Hepatocyte (in vitro differentiated cells): ENCODE data around the gene ZNF317. TPM values are rescaled to one million over a fixed set of nuclear protein-coding genes. Genes with fewer than 3 reads are reported as not detected.
"Not testable (repeated sequence)": the region's sequence is repeated elsewhere in the genome, so short reads cannot be mapped to it uniquely, and the experiment has no call there.

Source experiments
- DNase-seq: peaks from one replicate; pipeline ENCODE4 v3.0.0-alpha.2; 2016; ENCODE audit warnings: low spot score
- H2AFZ ChIP-seq: fragments of 200-600 bp; sonication (generic); 2 replicates; pipeline ENCODE4 v1.6.0; 2016; ENCODE audit warnings: antibody characterized with exemption, mild to moderate bottlenecking
- H3K27ac ChIP-seq: fragments of 200-600 bp; sonication (generic); 2 replicates; pipeline ENCODE4 v1.5.1; 2016; ENCODE audit warnings: mild to moderate bottlenecking
- H3K27me3 ChIP-seq: fragments of 200-600 bp; sonication (generic); 2 replicates; pipeline ENCODE4 v1.6.1; 2016
- H3K36me3 ChIP-seq: fragments of 200-600 bp; sonication (generic); replicated peaks from 2 replicates; pipeline ENCODE4 v1.5.1; 2016; ENCODE audit warnings: low read depth; ENCODE audit not compliant: insufficient read depth
- H3K4me1 ChIP-seq: fragments of 200-600 bp; sonication (generic); 2 replicates; pipeline ENCODE4 v1.5.1; 2016; ENCODE audit warnings: mild to moderate bottlenecking, moderate library complexity; ENCODE audit not compliant: insufficient read depth
- H3K4me2 ChIP-seq: fragments of 200-600 bp; sonication (generic); 2 replicates; pipeline ENCODE4 v1.6.0; 2016
- H3K4me3 ChIP-seq: fragments of 200-600 bp; sonication (generic); 2 replicates; pipeline ENCODE4 v1.5.1; 2016; ENCODE audit warnings: mild to moderate bottlenecking
- H3K79me2 ChIP-seq: fragments of 200-600 bp; sonication (generic); 2 replicates; pipeline ENCODE4 v1.6.0; 2017; ENCODE audit warnings: mild to moderate bottlenecking
- H3K9me2 ChIP-seq: fragments of 200-600 bp; sonication (generic); replicated peaks from 2 replicates; pipeline ENCODE4 v1.6.0; 2017; ENCODE audit warnings: mild to moderate bottlenecking; ENCODE audit not compliant: insufficient read depth
- H3K9me3 ChIP-seq: fragments of 200-600 bp; sonication (generic); 2 replicates; pipeline ENCODE4 v1.5.1; 2016; ENCODE audit warnings: low read depth, mild to moderate bottlenecking
- H4K20me1 ChIP-seq: fragments of 200-600 bp; sonication (generic); 2 replicates; pipeline ENCODE4 v1.6.0; 2016; ENCODE audit warnings: mild to moderate bottlenecking; ENCODE audit not compliant: insufficient read depth, poor library complexity, severe bottlenecking
- EZH2 ChIP-seq: fragments of 200-600 bp; sonication (generic); IDR thresholded peaks from 2 replicates; pipeline ENCODE4 v1.6.1; 2016; ENCODE audit warnings: antibody characterized with exemption, mild to moderate bottlenecking, borderline replicate concordance
- EZH2phosphoT487 ChIP-seq: fragments of 200-600 bp; sonication (generic); IDR thresholded peaks from one replicate; pipeline ENCODE4 v1.6.1; 2018; ENCODE audit warnings: antibody characterized with exemption, mild to moderate bottlenecking, low read depth, moderate library complexity; ENCODE audit not compliant: unreplicated experiment, severe bottlenecking
- WGBS: methylation state at CpG from one replicate; pipeline ENCODE4 v1.1.6; 2016; ENCODE audit warnings: low lambda C conversion rate; ENCODE audit errors: missing lambda C conversion rate; 5-methylcytosine and 5-hydroxymethylcytosine counted together
- polyA plus RNA-seq: library from polyadenylated mRNA; unstranded; fragments of >200 nt; fragmentation: Nextera tagmentation; extraction: Ambion mirVana; gene quantifications from 2 replicates; pipeline ENCODE4 v1.2.1, GENCODE V29; 2016
- total RNA-seq: library from RNA; depleted of rRNA; stranded (reverse); fragments of >200 nt; gene quantifications from 2 replicates; pipeline ENCODE4 v1.2.3, GENCODE V29; 2014
- TF ChIP-seq, protein P1 (sequence below): fragments of 200-600 bp; sonication (generic); IDR thresholded peaks from 2 replicates; pipeline ENCODE4 v1.5.1; 2016; ENCODE audit warnings: antibody characterized with exemption, mild to moderate bottlenecking; ENCODE audit not compliant: poor library complexity

ZNF317 gene
- total and polyA plus RNA-seq, 2 experiments from 2014 or later = 14.6 to 27.5 TPM

DNA sequence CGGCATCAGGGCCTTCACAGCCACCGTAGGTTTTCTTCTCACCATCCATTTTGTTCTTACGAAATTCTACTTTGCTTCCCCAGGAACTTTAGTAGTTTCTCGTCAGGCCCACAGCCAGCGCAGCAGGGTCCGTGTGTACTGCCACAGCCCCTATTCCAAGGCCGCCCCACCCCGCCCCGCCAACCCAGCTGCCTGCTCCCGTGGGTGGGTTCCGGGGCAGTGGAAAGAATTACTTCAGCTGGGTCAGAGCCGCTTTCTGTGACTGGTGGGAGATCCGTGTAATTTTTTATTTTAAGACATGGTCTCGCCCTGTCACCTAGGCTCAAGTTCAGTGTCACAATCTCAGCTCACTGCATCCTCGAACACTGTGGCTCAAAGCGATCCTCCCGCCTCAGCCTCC, 42.8 kb downstream of the ZNF317 start:
- H2AFZ ChIP-seq = no peak overlapping the region
- TF ChIP-seq EZH2phosphoT487 = no peak
- TF ChIP-seq, protein P1, sequence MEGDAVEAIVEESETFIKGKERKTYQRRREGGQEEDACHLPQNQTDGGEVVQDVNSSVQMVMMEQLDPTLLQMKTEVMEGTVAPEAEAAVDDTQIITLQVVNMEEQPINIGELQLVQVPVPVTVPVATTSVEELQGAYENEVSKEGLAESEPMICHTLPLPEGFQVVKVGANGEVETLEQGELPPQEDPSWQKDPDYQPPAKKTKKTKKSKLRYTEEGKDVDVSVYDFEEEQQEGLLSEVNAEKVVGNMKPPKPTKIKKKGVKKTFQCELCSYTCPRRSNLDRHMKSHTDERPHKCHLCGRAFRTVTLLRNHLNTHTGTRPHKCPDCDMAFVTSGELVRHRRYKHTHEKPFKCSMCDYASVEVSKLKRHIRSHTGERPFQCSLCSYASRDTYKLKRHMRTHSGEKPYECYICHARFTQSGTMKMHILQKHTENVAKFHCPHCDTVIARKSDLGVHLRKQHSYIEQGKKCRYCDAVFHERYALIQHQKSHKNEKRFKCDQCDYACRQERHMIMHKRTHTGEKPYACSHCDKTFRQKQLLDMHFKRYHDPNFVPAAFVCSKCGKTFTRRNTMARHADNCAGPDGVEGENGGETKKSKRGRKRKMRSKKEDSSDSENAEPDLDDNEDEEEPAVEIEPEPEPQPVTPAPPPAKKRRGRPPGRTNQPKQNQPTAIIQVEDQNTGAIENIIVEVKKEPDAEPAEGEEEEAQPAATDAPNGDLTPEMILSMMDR = no peak
- TF ChIP-seq EZH2 = no peak
- no peak overlapping the region for H3K27ac ChIP-seq
- H3K4me1 ChIP-seq = no peaks in the 10 kb centered on the region
- no peaks in the 10 kb centered on the region for H3K36me3 ChIP-seq
- H3K27me3 ChIP-seq = no peaks in the 10 kb centered on the region
- DNase-seq = no peak
- H3K4me2 ChIP-seq = no peak overlapping the region
- 93% methylated on average over 17 of the region's 17 CpGs for WGBS
- H3K9me3 ChIP-seq = no peaks in the 10 kb centered on the region
- no peaks in the 10 kb centered on the region for H3K79me2 ChIP-seq
- H4K20me1 ChIP-seq = no peaks in the 10 kb centered on the region
- no peak overlapping the region for H3K4me3 ChIP-seq
- H3K9me2 ChIP-seq = no peaks in the 10 kb centered on the region

DNA sequence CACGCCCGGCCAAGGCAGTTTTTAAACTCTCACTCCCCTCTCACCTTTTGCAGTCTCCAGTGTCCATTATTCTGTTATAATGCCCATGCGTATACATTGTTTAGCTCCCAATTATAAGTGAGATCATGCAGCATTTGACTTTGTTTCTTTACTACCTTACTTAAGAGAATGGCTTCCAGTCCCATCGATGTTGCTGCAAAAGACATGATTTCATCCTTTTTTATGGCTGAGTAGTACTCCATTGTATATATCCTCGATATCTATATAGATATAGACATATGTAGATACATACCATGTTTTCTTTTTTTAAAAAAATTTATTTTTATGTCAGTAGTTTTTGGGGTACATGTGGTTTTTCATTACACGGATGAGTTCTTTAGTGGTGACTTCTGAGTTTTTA, 47.0 kb downstream of the ZNF317 start:
- no peak for DNase-seq
- Histone ChIP-seq H3K79me2 (no peaks in the 10 kb centered on the region), H3K27ac (no peak overlapping the region), H3K4me2 (no peak overlapping the region), H3K9me2 (no peaks in the 10 kb centered on the region), H3K9me3 (no peaks in the 10 kb centered on the region), H4K20me1 (no peaks in the 10 kb centered on the region), H3K4me3 (no peak overlapping the region), H3K4me1 (no peaks in the 10 kb centered on the region), H3K36me3 (no peaks in the 10 kb centered on the region), H2AFZ (no peak overlapping the region), H3K27me3 (no peaks in the 10 kb centered on the region)
- WGBS = 81% methylated on average over 6 of the region's 6 CpGs
- TF ChIP-seq, protein P1 = no peak
- no peak for TF ChIP-seq EZH2phosphoT487
- no peak for TF ChIP-seq EZH2

DNA sequence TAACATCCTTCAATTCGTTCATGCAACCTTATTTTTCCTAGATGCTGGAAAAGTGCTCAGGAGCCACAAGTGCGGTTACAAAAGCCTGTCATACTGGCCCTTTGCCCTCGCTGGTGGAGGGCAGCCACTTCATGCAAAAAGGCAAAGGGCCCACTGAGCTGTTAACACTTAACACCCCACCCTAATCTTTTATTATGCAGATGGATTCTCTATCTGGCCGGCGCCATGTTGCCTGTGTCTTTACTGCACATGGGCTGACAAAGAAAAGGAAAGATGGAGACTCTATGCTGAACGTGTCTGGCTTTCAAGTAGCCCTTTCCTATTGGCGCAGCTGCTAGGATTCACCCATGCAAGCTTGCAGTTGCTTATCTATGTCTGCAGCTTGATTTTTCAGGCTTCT, 49.3 kb downstream of the ZNF317 start:
- Histone ChIP-seq H3K79me2 (no peaks in the 10 kb centered on the region), H2AFZ (no peak overlapping the region), H3K4me3 (no peak overlapping the region), H3K9me2 (no peaks in the 10 kb centered on the region), H4K20me1 (no peaks in the 10 kb centered on the region), H3K36me3 (no peaks in the 10 kb centered on the region), H3K27ac (no peak overlapping the region), H3K9me3 (no peaks in the 10 kb centered on the region), H3K27me3 (no peaks in the 10 kb centered on the region), H3K4me2 (no peak overlapping the region), H3K4me1 (no peaks in the 10 kb centered on the region)
- 38% methylated on average over 7 of the region's 7 CpGs for WGBS
- no peak for TF ChIP-seq EZH2
- TF ChIP-seq, protein P1 = no peak
- TF ChIP-seq EZH2phosphoT487 = no peak
- no peak for DNase-seq

DNA sequence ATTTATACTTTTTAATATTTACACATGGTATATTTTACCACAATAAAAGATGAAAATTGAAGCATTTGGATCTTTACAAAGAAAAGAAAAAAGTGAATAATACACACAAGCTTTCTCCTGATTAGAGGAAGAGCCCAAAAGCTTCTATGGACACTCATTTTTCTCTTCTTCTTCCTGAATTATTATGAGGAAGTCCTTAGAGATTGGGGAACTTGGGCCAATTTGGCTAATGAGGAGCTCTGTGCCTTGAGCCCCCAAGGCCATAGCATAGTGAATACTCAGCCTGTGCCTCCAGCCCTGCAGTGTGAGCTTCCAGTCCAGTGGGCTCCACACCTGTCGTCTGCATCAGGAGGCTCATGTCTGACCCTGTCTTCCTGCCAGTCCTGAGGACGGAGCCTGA, 57.8 kb downstream of the ZNF317 start:
- H3K9me3 ChIP-seq, H3K36me3 ChIP-seq, H3K4me3 ChIP-seq, H3K79me2 ChIP-seq, H3K4me1 ChIP-seq, H3K27me3 ChIP-seq, H4K20me1 ChIP-seq, H2AFZ ChIP-seq, DNase-seq, H3K4me2 ChIP-seq, H3K9me2 ChIP-seq, H3K27ac ChIP-seq: not testable (repeated sequence)
- WGBS = 94% methylated on average over 2 of the region's 2 CpGs
